GM12892 (cell line): ENCODE measurements around the gene COA1.
"Not testable (repeated sequence)": the region's sequence is repeated elsewhere in the genome, so short reads cannot be mapped to it uniquely, and the experiment has no call there.

Experiments used
- POLR2A ChIP-seq: IDR thresholded peaks from 2 replicates; pipeline ENCODE4 v1.6.1; 2011; ENCODE audit warnings: low read depth, low read length, control low read depth
- POLR2AphosphoS5 ChIP-seq: IDR thresholded peaks from 2 replicates; pipeline ENCODE4 v1.6.1; 2011; ENCODE audit warnings: low read depth, low read length, control low read depth
- TAF1 ChIP-seq: IDR thresholded peaks from 2 replicates; pipeline ENCODE4 v1.6.1; 2011; ENCODE audit warnings: low read depth, mild to moderate bottlenecking, control low read depth, low read length, borderline replicate concordance

DNA sequence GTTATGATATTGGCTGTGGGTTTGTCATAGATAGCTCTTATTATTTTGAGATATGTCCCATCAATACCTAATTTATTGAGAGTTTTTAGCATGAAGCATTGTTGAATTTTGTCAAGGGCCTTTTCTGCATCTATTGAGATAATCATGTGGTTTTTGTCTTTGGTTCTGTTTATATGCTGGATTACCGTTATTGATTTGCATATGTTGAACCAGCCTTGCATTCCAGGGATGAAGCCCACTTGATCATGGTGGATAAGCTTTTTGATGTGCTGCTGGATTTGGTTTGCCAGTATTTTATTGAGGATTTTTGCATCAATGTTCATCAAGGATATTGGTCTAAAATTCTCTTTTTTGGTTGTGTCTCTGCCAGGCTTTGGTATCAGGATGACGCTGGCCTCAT, 45.9 kb upstream of the COA1 start:
- not testable (repeated sequence) for TF ChIP-seq POLR2A, POLR2AphosphoS5, TAF1
